Osteoblast (primary cell): ENCODE data around the gene MUC21. TPM values are rescaled to one million over a fixed set of nuclear protein-coding genes. Genes with fewer than 3 reads are reported as not detected.

Source experiments
- DNase-seq: peaks from one replicate; pipeline ENCODE4 v3.0.0; 2011; ENCODE audit warnings: low spot score, mixed read lengths; ENCODE audit not compliant: insufficient read length; ENCODE audit errors: missing footprints
- H2AFZ ChIP-seq: 2 replicates; pipeline ENCODE4 v1.6.0; 2011; ENCODE audit warnings: mild to moderate bottlenecking, low read length
- H3K27ac ChIP-seq: 2 replicates; pipeline ENCODE4 v1.5.1; 2011; ENCODE audit warnings: mild to moderate bottlenecking, low read depth, low read length, moderate library complexity
- H3K27me3 ChIP-seq: 2 replicates; pipeline ENCODE4 v1.6.0; 2012; ENCODE audit warnings: mild to moderate bottlenecking, control low read depth, inconsistent platforms, low read length, moderate library complexity; ENCODE audit not compliant: insufficient read depth
- H3K36me3 ChIP-seq: 2 replicates; pipeline ENCODE4 v1.5.1; 2011; ENCODE audit warnings: mild to moderate bottlenecking, low read length, control low read depth, moderate library complexity; ENCODE audit not compliant: insufficient read depth
- H3K4me1 ChIP-seq: 2 replicates; pipeline ENCODE4 v1.5.1; 2011; ENCODE audit warnings: mild to moderate bottlenecking, low read length, control low read depth, moderate library complexity; ENCODE audit not compliant: insufficient read depth
- H3K4me2 ChIP-seq: 2 replicates; pipeline ENCODE4 v1.6.0; 2011; ENCODE audit warnings: mild to moderate bottlenecking, low read length; ENCODE audit not compliant: insufficient read depth
- H3K4me3 ChIP-seq: fragments of 200-600 bp; sonication (generic); 3 replicates; pipeline ENCODE4 v1.5.1; 2012; ENCODE audit warnings: mild to moderate bottlenecking, low read length, inconsistent platforms; ENCODE audit not compliant: insufficient read depth
- H3K79me2 ChIP-seq: 2 replicates; pipeline ENCODE4 v1.6.0; 2012; ENCODE audit warnings: mild to moderate bottlenecking, low read length, control low read depth, inconsistent platforms; ENCODE audit not compliant: insufficient read depth
- H3K9me3 ChIP-seq: 2 replicates; pipeline ENCODE4 v1.5.1; 2011; ENCODE audit warnings: low read depth, low read length, control low read depth
- H4K20me1 ChIP-seq: 2 replicates; pipeline ENCODE4 v1.6.0; 2012; ENCODE audit warnings: mild to moderate bottlenecking, low read length, control low read depth; ENCODE audit not compliant: insufficient read depth
- total RNA-seq: library from RNA; depleted of rRNA; stranded (reverse); fragments of >200 nt; gene quantifications from 2 replicates; pipeline ENCODE4 v1.2.3, GENCODE V29; 2012
- TF ChIP-seq, protein P1 (sequence below): IDR thresholded peaks from 2 replicates; pipeline ENCODE4 v1.5.1; 2011; ENCODE audit warnings: mild to moderate bottlenecking, low read depth, low read length, moderate library complexity; ENCODE audit errors: extremely low read depth

MUC21 gene
- total RNA-seq, 1 donor, result not detected

DNA sequence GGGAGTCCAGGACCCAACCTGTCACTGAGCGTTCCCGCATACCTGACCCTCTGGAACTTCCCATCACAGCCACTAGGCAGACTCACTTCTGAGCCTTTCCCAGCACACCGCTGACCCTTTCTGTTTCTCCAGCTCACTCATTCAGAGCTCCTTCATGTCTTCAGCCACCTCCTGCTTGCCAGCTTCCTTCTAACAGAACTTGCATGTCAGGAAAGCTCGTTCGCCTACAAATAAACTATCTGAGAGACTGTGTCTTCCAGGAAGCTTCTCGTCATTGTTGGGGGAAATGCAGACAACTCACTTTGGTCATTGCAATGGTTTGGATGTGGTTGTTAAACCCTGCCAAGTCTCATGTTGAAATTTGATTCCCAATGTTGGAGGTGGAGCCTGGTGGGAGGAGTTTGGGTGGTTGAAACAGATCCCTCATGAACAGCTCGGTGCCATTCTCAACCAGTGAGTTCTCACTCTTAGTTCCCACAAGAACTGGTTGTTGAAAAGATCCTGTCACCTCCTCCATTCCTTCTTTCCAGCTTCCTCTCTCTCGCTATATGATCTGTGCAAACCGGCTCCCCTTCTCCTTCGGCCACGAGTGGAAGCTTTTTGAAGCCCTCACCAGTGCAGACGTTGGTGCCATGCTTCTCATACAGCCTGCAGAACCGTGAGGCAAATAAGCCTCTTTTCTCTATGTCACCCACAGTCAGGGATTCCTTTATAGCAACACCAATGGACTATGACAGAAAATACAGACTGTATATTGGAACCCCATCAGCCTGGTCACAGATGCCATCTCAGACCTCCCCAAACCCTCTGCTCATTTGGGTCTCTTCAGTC, 1.4 kb upstream of the MUC21 start:
- no peaks in the 10 kb centered on the region for H4K20me1 ChIP-seq
- no peaks in the 10 kb centered on the region for H3K9me3 ChIP-seq
- peaks cover 10% of the 10 kb centered on the region for H3K4me1 ChIP-seq
- no peak for DNase-seq
- H3K4me2 ChIP-seq, result peak overlapping the region; percentile 84
- TF ChIP-seq, protein P1, sequence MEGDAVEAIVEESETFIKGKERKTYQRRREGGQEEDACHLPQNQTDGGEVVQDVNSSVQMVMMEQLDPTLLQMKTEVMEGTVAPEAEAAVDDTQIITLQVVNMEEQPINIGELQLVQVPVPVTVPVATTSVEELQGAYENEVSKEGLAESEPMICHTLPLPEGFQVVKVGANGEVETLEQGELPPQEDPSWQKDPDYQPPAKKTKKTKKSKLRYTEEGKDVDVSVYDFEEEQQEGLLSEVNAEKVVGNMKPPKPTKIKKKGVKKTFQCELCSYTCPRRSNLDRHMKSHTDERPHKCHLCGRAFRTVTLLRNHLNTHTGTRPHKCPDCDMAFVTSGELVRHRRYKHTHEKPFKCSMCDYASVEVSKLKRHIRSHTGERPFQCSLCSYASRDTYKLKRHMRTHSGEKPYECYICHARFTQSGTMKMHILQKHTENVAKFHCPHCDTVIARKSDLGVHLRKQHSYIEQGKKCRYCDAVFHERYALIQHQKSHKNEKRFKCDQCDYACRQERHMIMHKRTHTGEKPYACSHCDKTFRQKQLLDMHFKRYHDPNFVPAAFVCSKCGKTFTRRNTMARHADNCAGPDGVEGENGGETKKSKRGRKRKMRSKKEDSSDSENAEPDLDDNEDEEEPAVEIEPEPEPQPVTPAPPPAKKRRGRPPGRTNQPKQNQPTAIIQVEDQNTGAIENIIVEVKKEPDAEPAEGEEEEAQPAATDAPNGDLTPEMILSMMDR, result peak; percentile 34
- H3K36me3 ChIP-seq, result no peaks in the 10 kb centered on the region
- peak overlapping the region; percentile 59 for H3K4me3 ChIP-seq
- peaks cover 27% of the 10 kb centered on the region for H3K27me3 ChIP-seq
- H3K27ac ChIP-seq, result no peak overlapping the region
- peak overlapping the region; percentile 76 for H2AFZ ChIP-seq
- H3K79me2 ChIP-seq, result no peaks in the 10 kb centered on the region

DNA sequence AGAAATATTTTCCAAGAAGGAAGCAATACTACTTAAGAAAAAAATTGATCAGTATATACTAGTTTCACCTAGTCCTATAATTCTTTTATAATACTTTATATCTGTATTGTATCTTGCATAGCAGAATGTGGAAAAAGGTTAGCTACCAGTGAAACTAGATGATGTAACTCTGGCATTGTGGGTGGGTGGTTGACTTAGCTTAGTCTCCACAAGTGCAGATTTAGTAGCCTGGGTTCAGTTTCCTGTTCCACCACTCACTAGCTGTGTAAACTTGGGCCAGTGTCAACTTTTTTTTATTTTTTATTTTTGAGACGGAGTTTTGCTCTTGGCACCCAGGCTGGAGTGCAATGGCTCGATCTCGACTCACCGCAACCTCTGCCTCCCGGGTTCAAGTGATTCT, 2.0 kb downstream of the MUC21 start:
- H4K20me1 ChIP-seq, result no peaks in the 10 kb centered on the region
- no peaks in the 10 kb centered on the region for H3K36me3 ChIP-seq
- no peaks in the 10 kb centered on the region for H3K9me3 ChIP-seq
- H3K4me2 ChIP-seq, result no peak overlapping the region
- no peak overlapping the region for H3K4me3 ChIP-seq
- DNase-seq, result no peak
- peaks cover 10% of the 10 kb centered on the region for H3K4me1 ChIP-seq
- TF ChIP-seq, protein P1, result no peak
- peaks cover 7% of the 10 kb centered on the region for H3K27me3 ChIP-seq
- H3K79me2 ChIP-seq, result no peaks in the 10 kb centered on the region
- no peak overlapping the region for H2AFZ ChIP-seq
- H3K27ac ChIP-seq, result no peak overlapping the region

DNA sequence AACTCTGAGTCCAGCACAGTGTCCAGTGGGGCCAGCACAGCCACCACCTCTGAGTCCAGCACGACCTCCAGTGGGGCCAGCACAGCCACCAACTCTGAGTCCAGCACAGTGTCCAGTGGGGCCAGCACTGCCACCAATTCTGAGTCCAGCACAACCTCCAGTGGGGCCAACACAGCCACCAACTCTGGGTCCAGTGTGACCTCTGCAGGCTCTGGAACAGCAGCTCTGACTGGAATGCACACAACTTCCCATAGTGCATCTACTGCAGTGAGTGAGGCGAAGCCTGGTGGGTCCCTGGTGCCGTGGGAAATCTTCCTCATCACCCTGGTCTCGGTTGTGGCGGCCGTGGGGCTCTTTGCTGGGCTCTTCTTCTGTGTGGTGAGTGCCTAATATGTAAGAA, 3.8 kb downstream of the MUC21 start:
- H2AFZ ChIP-seq, result no peak overlapping the region
- no peak overlapping the region for H3K4me2 ChIP-seq
- no peaks in the 10 kb centered on the region for H3K36me3 ChIP-seq
- H3K4me3 ChIP-seq, result no peak overlapping the region
- H3K4me1 ChIP-seq, result peaks cover 3% of the 10 kb centered on the region
- H3K27me3 ChIP-seq, result peaks cover 7% of the 10 kb centered on the region
- no peak overlapping the region for H3K27ac ChIP-seq
- no peaks in the 10 kb centered on the region for H4K20me1 ChIP-seq
- no peaks in the 10 kb centered on the region for H3K79me2 ChIP-seq
- TF ChIP-seq, protein P1, result no peak
- no peak for DNase-seq
- H3K9me3 ChIP-seq, result no peaks in the 10 kb centered on the region

DNA sequence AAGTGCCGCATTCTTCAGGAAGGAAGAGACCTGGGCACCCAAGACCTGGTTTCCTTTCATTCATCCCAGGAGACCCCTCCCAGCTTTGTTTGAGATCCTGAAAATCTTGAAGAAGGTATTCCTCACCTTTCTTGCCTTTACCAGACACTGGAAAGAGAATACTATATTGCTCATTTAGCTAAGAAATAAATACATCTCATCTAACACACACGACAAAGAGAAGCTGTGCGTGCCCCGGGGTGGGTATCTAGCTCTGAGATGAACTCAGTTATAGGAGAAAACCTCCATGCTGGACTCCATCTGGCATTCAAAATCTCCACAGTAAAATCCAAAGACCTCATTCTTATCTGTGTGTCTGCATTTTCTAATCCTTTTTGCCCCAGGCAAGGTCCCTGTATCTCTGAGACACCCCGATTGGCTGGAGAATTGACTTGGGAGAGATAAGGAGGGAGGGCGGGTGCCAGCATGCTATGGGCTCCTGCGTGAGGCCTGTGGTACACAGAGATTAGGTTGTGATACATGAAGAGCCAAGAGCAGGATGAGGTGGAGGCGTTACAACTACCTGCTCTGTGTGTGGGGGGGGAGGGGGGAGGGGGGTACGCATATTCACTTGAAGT, 4.8 kb downstream of the MUC21 start:
- no peak for DNase-seq

More for the DNA sequence above, 4.8 kb downstream of the MUC21 start:
- no peaks in the 10 kb centered on the region for H3K36me3 ChIP-seq
- no peaks in the 10 kb centered on the region for H3K9me3 ChIP-seq
- no peaks in the 10 kb centered on the region for H3K79me2 ChIP-seq
- H3K4me3 ChIP-seq, result no peak overlapping the region
- H3K27ac ChIP-seq, result no peak overlapping the region
- no peaks in the 10 kb centered on the region for H4K20me1 ChIP-seq
- TF ChIP-seq, protein P1, result no peak
- H3K27me3 ChIP-seq, result peaks cover 6% of the 10 kb centered on the region
- H3K4me2 ChIP-seq, result no peak overlapping the region
- no peaks in the 10 kb centered on the region for H3K4me1 ChIP-seq
- H2AFZ ChIP-seq, result no peak overlapping the region
